Globus pallidus (tissue), 1 donor: Measurements from ENCODE around the gene OR5AS1.
"Not testable (repeated sequence)": the region's sequence is repeated elsewhere in the genome, so short reads cannot be mapped to it uniquely, and the experiment has no call there.

Experiments used
- DNase-seq: peaks from one replicate; pipeline ENCODE4 v3.0.0-alpha.2; 2015; ENCODE audit warnings: low spot score

Gene OR5AS1

DNA sequence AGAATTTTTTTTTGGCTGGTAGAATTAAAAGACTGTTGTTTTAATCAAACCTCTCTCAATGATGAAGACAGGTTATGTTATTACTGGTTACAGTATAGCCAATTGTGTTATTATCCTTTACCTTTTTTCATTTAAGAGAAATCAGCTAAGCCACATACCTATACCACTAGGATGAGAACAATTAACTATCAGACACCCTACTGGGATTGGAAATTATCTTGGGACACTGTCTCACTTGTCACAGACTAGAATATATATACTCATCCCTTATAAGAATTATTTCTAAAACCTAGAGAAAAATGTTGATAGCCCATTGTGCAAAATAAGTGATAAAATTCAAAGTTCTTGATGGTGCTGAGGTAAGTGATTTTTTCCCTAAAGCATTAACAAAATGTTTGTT lies at the start of gene OR5AS1:
TSS of gene OR5AS1 (plus strand) at position 301 of the 400 bp plus-strand sequence. CDS start 2,765 bp downstream, outside the sequence.
- no peak for DNase-seq

DNA sequence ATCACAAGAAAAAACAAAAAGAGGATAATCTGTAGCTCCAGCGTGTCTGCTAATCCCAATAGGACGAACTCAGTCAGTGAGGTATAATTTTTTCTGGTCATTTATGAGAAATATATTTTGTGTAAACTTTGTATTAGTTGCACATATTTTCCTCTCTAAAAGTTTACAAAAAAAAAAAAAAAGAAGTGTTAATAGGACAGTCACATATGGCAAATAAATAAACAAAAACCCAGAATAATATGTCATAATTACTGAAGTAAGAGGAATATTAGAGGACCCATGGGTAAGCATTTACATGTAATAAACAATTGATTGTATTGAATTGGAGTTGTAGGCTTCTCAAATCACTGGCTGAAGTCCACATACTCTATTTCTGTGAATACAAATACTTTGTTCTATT lies 32.9 kb upstream of the OR5AS1 start, which contains the start of gene OR5F1:
TSS of gene OR5F1 (minus strand) at position 101 of the 400 bp plus-strand sequence. CDS start at position 101, 0 bp downstream.
- no peak for DNase-seq

DNA sequence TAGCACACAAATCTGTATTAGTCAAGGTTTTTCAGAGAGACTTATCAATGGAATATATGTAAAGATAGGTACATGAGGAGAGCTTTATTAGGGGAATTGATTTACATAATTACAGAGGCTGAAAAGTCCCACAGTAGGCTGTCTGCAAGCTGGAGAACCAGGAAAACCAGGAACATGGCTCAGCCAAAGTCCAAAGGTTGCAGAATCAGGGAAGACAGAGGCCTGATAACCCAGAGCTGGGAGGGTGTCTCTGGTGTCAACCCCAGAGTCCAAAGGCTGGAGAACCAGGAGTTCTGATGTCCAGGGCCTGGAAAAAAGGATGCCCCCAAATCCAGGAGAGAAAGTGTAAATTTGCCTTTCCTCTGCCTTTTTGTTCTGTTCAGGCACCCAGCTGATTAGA lies 16.7 kb upstream of the OR5AS1 start:
- DNase-seq = no peak

DNA sequence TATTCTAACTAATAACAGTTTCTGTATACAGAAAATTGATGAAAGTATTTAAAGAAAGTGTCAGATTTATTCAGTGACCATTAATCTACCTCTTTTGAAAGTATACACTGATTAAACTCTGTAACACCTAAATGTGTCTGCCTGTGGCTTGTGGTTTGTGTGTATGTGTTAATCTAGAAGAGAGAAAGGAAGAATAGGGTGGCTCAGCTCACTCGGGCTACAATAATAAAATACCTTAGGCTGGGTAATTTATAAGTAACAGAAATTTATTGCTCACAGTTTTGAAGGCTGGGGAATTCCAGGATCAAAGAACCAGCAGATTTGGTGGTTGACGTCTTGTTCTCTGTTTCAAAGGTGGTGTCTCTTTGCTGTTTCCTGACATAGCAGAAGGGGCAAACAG lies 13.6 kb upstream of the OR5AS1 start:
- DNase-seq = no peak

DNA sequence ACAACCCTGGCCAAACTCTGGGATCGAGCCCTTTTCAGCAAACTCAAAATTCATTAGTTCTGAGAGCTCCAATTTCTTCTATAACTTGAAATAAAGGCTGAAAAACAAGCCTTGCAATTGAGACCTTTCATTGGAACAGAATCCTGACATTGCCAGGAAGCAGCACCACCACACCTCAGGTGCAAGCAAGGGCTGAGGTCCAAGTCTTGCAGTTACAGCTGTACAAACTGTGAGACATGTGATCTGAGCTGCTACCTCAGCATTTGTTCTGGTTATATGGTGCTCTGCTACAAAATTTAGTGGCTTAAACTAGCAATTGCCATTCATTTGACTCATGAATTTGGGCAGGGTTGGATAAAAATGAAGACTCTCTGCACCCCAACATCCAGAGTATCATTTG lies 18.1 kb downstream of the OR5AS1 start:
- no peak for DNase-seq

DNA sequence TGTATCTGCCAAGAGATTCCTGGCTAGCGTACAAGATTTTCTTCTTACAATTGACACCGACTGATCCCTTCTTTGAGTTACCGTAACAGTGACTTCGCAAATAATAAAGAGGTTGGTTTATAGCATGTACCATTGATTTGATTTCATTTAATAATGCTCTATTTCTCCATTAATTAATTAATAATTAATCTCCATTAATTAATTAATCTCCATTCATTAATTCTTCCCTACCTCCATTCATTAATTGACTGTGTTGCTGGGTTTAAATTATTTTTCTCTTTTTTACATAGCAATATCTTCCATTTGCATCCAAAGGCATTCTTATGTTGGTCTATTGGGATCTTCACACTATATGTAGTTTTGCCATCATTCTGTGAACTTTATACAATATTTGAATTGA lies 21.0 kb downstream of the OR5AS1 start:
- DNase-seq = no peak

DNA sequence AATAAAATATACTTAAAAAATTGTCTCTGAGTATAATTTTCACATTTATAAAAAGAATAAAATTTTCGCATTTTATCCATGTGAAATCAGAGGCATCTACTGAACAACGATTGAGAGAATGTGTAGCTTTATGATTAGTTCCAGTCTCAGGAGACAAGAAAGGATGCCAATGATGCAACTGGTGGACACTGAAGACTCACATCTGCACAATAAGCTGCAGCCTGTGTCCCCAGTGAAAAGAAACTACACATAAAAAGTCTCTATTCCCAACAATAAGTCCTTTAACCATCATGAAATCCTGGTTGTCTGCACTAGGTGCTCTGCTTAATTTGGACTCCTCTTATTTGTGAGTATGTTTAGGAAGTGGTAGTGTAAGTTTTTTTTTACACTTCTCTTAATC lies 22.0 kb downstream of the OR5AS1 start:
- no peak for DNase-seq

DNA sequence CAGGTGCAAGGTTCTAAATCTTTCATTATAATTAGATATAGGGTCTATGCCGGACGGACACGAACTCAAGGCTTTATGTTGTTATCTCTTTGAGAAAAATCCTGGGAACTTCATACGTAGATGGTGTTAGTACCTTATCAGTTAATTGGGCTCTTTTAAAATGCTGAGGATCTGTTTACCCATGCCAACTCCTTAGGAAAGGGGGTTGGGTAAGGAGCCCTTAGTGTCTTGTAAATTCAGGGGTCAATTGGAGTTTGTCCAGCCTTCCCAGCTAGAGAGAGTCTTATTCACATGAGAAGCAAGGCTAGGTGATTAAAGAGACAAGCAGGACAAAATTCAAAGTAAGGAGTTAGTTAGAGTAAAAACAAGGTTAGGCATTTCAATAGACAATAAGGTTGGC lies 28.9 kb downstream of the OR5AS1 start:
- not testable (repeated sequence) for DNase-seq

DNA sequence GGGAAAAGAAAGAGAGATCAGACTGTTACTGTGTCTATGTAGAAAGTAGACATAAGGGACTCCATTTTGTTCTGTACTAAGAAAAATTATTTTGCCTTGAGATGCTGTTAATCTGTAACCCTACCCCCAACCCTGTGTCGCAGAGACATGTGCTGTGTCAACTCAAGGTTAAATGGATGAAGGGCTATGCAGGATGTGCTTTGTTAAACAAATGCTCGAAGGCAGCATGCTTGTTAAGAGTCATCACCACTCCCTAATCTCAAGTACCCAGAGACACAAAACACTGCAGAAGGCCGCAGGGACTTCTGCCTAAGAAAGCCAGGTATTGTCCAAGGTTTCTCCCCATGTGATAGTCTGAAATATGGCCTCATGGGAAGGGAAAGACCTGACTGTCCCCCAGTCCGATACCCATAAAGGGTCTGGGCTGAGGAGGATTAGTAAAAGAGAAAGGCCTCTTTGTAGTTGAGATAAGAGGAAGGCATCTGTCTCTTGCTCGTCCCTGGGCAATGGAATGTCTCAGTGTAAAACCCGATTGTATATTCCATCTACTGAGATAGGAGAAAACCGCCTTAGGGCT lies 30.3 kb downstream of the OR5AS1 start:
- not testable (repeated sequence) for DNase-seq

DNA sequence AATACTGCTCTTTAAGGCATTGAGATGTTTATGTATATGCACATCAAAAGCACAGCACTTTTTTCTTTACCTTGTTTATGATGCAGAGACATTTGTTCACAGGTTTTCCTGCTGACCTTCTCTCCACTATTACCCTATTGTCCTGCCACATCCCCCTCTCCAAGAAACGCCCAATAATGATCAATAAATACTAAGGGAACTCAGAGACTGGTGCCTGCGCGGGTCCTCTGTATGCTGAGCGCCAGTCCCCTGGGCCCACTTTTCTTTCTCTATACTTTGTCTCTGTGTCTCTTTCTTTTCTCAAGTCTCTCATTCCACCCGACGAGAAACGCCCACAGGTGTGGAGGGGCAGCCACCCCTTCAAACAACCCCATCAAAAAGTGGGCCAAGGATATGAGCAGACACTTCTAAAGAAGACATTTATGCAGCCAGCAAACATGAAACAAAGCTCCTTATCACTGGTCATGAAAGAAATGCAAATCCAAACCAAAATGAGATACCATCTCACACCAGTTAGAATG lies 30.9 kb downstream of the OR5AS1 start:
- not testable (repeated sequence) for DNase-seq

DNA sequence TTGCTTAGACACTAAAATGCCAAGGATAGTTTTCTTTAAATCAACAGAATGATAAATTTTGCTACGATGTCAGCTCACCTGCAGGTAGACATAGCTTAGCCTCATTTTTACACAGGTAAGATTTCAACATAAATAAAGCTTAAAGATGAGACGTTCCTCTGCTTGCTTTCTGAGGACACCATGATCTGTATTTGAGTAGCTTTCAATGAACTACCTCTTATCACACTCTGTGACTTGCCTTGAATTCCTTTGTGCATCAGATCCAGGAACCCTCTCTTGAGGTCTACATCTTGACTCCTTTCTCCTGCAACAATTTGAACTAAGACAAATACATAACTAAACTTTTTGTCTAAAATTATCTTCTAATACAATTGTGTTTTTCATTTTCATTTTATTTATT lies 39.5 kb downstream of the OR5AS1 start:
- no peak for DNase-seq
